ENCODE data around the gene RTN1. TPM values are rescaled to one million over a fixed set of nuclear protein-coding genes. Genes with fewer than 3 reads are reported as not detected.

RTN1 gene
- total RNA-seq, 1 donor from 2014 or later = 5.2 TPM

GRCh38 chr14:59547310-59547709, 323.3 kb downstream of the RTN1 start:
- DNase-seq (ENCODE audit: low spot score) = no peak

Other genes with a start within 250 kb of the RTN1 start
- gene LRRC9, start 49.4 kb upstream of the RTN1 start, total RNA-seq = 0.08 TPM
- gene PCNX4, start 221.1 kb upstream of the RTN1 start, total RNA-seq = 47.4 TPM